ENCODE results near the gene TNS4.

The TNS4 gene

GRCh38 chr17:40502716-40503115 lies 1.3 kb upstream of the TNS4 start:
- TF ChIP-seq CTCF (conservative IDR thresholded peaks at IDR 0.05) (no peak), ZFX (IDR thresholded peaks at IDR 0.05) (no peak)

GRCh38 chr17:40500709-40501108 lies 714 bp downstream of the TNS4 start:
- peak overlapping the region; percentile 72 for H3K27ac ChIP-seq
- TF ChIP-seq CTCF (conservative IDR thresholded peaks at IDR 0.05) (no peak), ZFX (IDR thresholded peaks at IDR 0.05) (no peak)

More at GRCh38 chr17:40502716-40503115, 1.3 kb upstream of the TNS4 start:
- no peak overlapping the region for H3K27ac ChIP-seq

GRCh38 chr17:40500190-40500589 lies 1.2 kb downstream of the TNS4 start:
- peak overlapping the region; percentile 72 for H3K27ac ChIP-seq

GRCh38 chr17:40499551-40500189 lies 1.8 kb downstream of the TNS4 start:
- H3K27ac ChIP-seq: peak overlapping the region; percentile 72
- no peak for TF ChIP-seq CTCF (conservative IDR thresholded peaks at IDR 0.05)
- no peak for TF ChIP-seq ZFX (IDR thresholded peaks at IDR 0.05)

More at GRCh38 chr17:40500190-40500589, 1.2 kb downstream of the TNS4 start:
- TF ChIP-seq CTCF (conservative IDR thresholded peaks at IDR 0.05) (no peak), ZFX (IDR thresholded peaks at IDR 0.05) (no peak)

- H3K27ac ChIP-seq: peak overlapping the region; percentile 72
- no peak for TF ChIP-seq ZFX (IDR thresholded peaks at IDR 0.05)
- TF ChIP-seq CTCF (conservative IDR thresholded peaks at IDR 0.05): no peak
These were observed 2.9 kb downstream of the TNS4 start for GRCh38 chr17:40498281-40499084.

GRCh38 chr17:40497695-40498094 lies 3.7 kb downstream of the TNS4 start:
- H3K27ac ChIP-seq: peak overlapping the region; percentile 3; the same call in 1 of the 2 replicates
- no peak for TF ChIP-seq ZFX (IDR thresholded peaks at IDR 0.05)
- TF ChIP-seq CTCF (conservative IDR thresholded peaks at IDR 0.05): no peak
